Endothelial cell of umbilical vein (primary cell): ENCODE data around the gene TYROBP.

ENCODE experiments used
- MAX ChIP-seq: IDR thresholded peaks from 2 replicates; pipeline ENCODE4 v1.6.1; 2011; ENCODE audit not compliant: insufficient read depth, insufficient read length
- POLR2A ChIP-seq: IDR thresholded peaks from 2 replicates; pipeline ENCODE4 v1.6.1; 2012; ENCODE audit warnings: low read depth, mild to moderate bottlenecking, control low read depth, low read length

GRCh38 chr19:35921012-35921411 is 12.9 kb upstream of the TYROBP start:
- no peak for TF ChIP-seq POLR2A
- TF ChIP-seq MAX, result no peak
